Measurements from ENCODE around the gene HYAL3.

HYAL3 gene

GRCh38 chr3:50341996-50342650 is 42.9 kb upstream of the HYAL3 start:
- in situ Hi-C loops (cut with HindIII; ENCODE audit: low sequenced_read_pairs): no loop called here
- DNase-seq (ENCODE audit: low read depth): no peak
- TF ChIP-seq, protein P1, sequence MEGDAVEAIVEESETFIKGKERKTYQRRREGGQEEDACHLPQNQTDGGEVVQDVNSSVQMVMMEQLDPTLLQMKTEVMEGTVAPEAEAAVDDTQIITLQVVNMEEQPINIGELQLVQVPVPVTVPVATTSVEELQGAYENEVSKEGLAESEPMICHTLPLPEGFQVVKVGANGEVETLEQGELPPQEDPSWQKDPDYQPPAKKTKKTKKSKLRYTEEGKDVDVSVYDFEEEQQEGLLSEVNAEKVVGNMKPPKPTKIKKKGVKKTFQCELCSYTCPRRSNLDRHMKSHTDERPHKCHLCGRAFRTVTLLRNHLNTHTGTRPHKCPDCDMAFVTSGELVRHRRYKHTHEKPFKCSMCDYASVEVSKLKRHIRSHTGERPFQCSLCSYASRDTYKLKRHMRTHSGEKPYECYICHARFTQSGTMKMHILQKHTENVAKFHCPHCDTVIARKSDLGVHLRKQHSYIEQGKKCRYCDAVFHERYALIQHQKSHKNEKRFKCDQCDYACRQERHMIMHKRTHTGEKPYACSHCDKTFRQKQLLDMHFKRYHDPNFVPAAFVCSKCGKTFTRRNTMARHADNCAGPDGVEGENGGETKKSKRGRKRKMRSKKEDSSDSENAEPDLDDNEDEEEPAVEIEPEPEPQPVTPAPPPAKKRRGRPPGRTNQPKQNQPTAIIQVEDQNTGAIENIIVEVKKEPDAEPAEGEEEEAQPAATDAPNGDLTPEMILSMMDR (IDR thresholded peaks at IDR 0.05; ENCODE audit: low read depth, low read length, missing control alignments): no peak
- H3K4me3 ChIP-seq (ENCODE audit: low read depth, low read length): no peak overlapping the region

DNA sequence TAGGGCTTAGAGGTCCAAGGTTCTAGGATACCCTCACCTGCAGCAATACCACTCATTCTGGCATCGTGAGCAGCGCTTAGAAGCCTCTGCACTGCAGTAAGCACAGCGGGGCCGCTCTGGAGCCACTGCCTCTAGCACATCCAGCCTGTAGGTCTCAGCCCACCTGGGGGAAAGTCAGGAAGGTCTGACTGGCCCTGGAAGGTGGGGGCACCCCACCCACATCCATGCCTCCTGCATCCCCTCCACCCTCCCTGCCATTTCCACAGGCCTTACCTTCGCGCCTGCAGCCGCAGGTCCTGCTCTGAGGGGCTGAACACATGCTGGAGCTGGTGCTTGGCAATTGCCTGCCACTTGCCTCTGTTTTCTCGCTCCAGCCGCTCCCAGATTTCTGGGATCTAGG is 42.3 kb upstream of the HYAL3 start:
- TF ChIP-seq, protein P1 (IDR thresholded peaks at IDR 0.05; ENCODE audit: low read depth, low read length, missing control alignments): no peak
- in situ Hi-C loops (cut with HindIII; ENCODE audit: low sequenced_read_pairs): no loop called here
- H3K4me3 ChIP-seq (ENCODE audit: low read depth, low read length): no peak overlapping the region
- no peak for DNase-seq (ENCODE audit: low read depth)

DNA sequence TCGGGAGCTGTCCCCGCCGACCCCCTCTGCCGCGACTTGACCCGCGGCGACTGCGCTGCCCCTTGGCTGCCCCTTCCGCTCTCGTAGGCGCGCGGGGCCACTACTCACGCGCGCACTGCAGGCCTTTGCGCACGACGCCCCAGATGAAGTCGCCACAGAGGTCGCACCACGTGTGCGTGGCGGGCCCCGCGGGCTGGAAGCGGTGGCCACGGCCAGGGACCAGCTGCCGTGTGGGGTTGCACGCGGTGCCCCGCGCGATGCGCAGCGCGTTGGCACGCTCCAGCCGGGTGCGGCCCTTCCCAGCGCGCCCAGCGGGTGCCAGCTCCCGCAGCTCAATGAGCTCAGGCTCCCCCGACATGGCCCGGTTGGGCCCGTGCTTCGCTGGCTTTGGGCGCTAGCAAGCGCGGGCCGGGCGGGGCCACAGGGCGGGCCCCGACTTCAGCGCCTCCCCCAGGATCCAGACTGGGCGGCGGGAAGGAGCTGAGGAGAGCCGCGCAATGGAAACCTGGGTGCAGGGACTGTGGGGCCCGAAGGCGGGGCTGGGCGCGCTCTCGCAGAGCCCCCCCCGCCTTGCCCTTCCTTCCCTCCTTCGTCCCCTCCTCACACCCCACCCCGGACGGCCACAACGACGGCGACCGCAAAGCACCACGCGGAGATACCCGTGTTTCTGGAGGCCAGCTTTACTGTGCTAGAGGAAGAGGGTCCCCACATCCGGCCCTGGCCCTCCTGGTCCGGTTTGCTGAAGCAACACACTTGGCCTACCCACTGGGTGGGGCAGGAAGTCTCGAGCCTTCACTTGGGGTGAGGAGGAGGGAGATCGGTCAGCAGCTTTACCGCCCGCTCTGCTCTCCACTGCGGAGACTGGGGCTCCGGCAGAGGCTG is 41.5 kb upstream of the HYAL3 start, which contains the start of gene RASSF1:
Gene RASSF1, minus strand, starts transcription at position 389 of the 882 bp plus-strand sequence. Its CDS starts 31 bp downstream, at position 358.
- DNase-seq (ENCODE audit: low read depth): no peak
- in situ Hi-C loops (cut with HindIII; ENCODE audit: low sequenced_read_pairs): no loop called here
- TF ChIP-seq, protein P1 (IDR thresholded peaks at IDR 0.05; ENCODE audit: low read depth, low read length, missing control alignments): no peak
- no peak within 1 kb of the TSS for H3K4me3 ChIP-seq (ENCODE audit: low read depth, low read length)

- TF ChIP-seq, protein P1 (IDR thresholded peaks at IDR 0.05; ENCODE audit: low read depth, low read length, missing control alignments): no peak
- no peak for DNase-seq (ENCODE audit: low read depth)
- H3K4me3 ChIP-seq (ENCODE audit: low read depth, low read length): no peak overlapping the region
- in situ Hi-C loops (cut with HindIII; ENCODE audit: low sequenced_read_pairs): no loop called here
Measured at GRCh38 chr3:50340147-50340447, 40.9 kb upstream of the HYAL3 start.

- no peak overlapping the region for H3K4me3 ChIP-seq (ENCODE audit: low read depth, low read length)
- no peak for DNase-seq (ENCODE audit: low read depth)
- in situ Hi-C loops (cut with HindIII; ENCODE audit: low sequenced_read_pairs): no loop called here
- TF ChIP-seq, protein P1 (IDR thresholded peaks at IDR 0.05; ENCODE audit: low read depth, low read length, missing control alignments): no peak
Measured at GRCh38 chr3:50339485-50340146, 40.4 kb upstream of the HYAL3 start.

DNA sequence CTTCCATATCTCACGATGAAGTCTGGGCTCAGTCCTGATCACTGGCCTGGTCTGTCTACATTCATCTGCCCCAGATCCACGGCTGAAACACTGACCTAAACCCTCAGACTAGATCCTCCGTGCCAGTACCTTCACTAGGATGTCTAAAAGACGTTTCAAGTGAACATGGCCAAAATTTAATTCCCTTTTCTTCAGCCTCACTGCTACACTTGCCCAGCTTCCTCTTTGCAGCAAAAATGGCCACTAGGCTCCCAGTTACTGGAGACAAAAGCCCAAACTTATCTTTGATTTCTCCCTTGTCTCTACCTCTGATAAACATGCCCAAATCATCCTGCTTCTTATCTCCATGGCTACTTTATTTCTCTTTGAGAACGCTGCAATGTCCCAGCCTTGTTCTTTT is 39.8 kb upstream of the HYAL3 start:
- TF ChIP-seq, protein P1 (IDR thresholded peaks at IDR 0.05; ENCODE audit: low read depth, low read length, missing control alignments): no peak
- H3K4me3 ChIP-seq (ENCODE audit: low read depth, low read length): no peak overlapping the region
- in situ Hi-C loops (cut with HindIII; ENCODE audit: low sequenced_read_pairs): no loop called here
- no peak for DNase-seq (ENCODE audit: low read depth)

Data from astrocyte of the cerebellum (primary cell).